B cell (primary cell): ENCODE results near the gene SSBP3.

Experiments used
- EZH2 ChIP-seq: IDR thresholded peaks from 2 replicates; pipeline ENCODE4 v1.6.1; 2012; ENCODE audit warnings: borderline replicate concordance, low read depth, mild to moderate bottlenecking, moderate library complexity, low read length; ENCODE audit not compliant: insufficient read depth, poor library complexity, severe bottlenecking
- TF ChIP-seq, protein P1 (sequence below): fragments of 200-600 bp; IDR thresholded peaks from one replicate; pipeline ENCODE4 v1.8.0; 2022; ENCODE audit warnings: antibody characterized with exemption, mild to moderate bottlenecking

DNA sequence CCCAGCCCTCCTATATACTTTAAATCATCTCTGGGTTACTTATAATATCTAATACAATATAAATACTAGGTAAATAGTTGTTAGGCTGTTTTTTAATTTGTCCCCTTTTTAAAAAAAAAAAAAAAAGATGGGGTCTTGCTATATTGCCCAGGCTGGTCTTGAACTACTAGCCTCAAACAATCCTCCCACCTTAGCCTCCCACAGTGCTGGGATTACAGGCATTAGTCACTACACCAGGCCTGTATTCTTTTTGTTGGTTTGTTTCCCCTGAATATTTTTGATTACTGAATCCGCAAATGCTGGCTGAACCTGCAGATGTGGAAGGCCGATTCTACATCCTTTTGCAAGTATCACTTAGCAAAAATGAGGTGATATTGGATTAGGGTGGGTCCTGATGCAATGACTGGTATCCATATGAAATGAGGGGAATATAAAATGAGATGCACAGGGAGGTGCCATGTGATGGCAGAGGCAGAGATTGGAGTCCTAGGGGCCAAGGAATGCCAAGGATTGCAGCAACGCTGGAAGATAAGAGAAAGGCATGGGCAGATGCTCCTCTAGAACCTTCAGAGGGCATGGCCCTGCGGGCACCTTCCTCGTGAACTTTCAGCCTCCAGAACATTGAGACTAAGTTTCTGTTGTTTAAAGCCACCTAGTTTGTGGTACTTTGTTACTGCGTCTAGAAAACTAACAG is 58.8 kb downstream of the SSBP3 start:
- TF ChIP-seq, protein P1, sequence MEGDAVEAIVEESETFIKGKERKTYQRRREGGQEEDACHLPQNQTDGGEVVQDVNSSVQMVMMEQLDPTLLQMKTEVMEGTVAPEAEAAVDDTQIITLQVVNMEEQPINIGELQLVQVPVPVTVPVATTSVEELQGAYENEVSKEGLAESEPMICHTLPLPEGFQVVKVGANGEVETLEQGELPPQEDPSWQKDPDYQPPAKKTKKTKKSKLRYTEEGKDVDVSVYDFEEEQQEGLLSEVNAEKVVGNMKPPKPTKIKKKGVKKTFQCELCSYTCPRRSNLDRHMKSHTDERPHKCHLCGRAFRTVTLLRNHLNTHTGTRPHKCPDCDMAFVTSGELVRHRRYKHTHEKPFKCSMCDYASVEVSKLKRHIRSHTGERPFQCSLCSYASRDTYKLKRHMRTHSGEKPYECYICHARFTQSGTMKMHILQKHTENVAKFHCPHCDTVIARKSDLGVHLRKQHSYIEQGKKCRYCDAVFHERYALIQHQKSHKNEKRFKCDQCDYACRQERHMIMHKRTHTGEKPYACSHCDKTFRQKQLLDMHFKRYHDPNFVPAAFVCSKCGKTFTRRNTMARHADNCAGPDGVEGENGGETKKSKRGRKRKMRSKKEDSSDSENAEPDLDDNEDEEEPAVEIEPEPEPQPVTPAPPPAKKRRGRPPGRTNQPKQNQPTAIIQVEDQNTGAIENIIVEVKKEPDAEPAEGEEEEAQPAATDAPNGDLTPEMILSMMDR = no peak
- no peak for TF ChIP-seq EZH2
